Upper lobe of right lung (tissue), 1 donor: Measurements from ENCODE around the gene NAB2. TPM values are rescaled to one million over a fixed set of nuclear protein-coding genes. Genes with fewer than 3 reads are reported as not detected.

Experiments used
- ATAC-seq: fragments of 200-7000 bp; cut with Tn5 transposase; one replicate; pipeline ENCODE4 v1.9.1; 2020; ENCODE audit warnings: mild to moderate bottlenecking, moderate library complexity
- DNase-seq: peaks from one replicate; pipeline ENCODE4 v3.0.0-alpha.2; 2020
- H3K27ac ChIP-seq: fragments of 200-600 bp; one replicate; pipeline ENCODE4 v1.8.0; 2022
- H3K27me3 ChIP-seq: fragments of 200-600 bp; one replicate; pipeline ENCODE4 v1.8.0; 2022; ENCODE audit warnings: mild to moderate bottlenecking
- H3K36me3 ChIP-seq: fragments of 200-600 bp; one replicate; pipeline ENCODE4 v1.8.0; 2022
- H3K4me1 ChIP-seq: fragments of 200-600 bp; one replicate; pipeline ENCODE4 v1.8.0; 2022
- H3K4me3 ChIP-seq: fragments of 200-600 bp; one replicate; pipeline ENCODE4 v1.8.0; 2022; ENCODE audit warnings: mild to moderate bottlenecking
- H3K9me3 ChIP-seq: fragments of 200-600 bp; one replicate; pipeline ENCODE4 v1.8.0; 2022
- intact Hi-C: fragments of 100-400 bp; cut with DNase I; formaldehyde crosslinking; loops from one replicate; pipeline ENCODE4 v1.11.0; 2022
- total RNA-seq: library from RNA; stranded (reverse); fragmentation: NEBNext Ultra II Directional; extraction: Animal tissue kit (Norgen Biotek cat#: 25700); gene quantifications from one replicate; pipeline ENCODE4 v1.2.1, GENCODE V29; 2021
- TF ChIP-seq, protein P1 (sequence below): fragments of 200-600 bp; IDR thresholded peaks from one replicate; pipeline ENCODE4 v1.8.0; 2022; ENCODE audit warnings: antibody characterized with exemption
- donor health status: DM: no; HTN: yes; CAD: no; lungs with severe emphysema.

Gene NAB2
- total RNA-seq, 1 donor from 2014 or later: 37.3 TPM

DNA sequence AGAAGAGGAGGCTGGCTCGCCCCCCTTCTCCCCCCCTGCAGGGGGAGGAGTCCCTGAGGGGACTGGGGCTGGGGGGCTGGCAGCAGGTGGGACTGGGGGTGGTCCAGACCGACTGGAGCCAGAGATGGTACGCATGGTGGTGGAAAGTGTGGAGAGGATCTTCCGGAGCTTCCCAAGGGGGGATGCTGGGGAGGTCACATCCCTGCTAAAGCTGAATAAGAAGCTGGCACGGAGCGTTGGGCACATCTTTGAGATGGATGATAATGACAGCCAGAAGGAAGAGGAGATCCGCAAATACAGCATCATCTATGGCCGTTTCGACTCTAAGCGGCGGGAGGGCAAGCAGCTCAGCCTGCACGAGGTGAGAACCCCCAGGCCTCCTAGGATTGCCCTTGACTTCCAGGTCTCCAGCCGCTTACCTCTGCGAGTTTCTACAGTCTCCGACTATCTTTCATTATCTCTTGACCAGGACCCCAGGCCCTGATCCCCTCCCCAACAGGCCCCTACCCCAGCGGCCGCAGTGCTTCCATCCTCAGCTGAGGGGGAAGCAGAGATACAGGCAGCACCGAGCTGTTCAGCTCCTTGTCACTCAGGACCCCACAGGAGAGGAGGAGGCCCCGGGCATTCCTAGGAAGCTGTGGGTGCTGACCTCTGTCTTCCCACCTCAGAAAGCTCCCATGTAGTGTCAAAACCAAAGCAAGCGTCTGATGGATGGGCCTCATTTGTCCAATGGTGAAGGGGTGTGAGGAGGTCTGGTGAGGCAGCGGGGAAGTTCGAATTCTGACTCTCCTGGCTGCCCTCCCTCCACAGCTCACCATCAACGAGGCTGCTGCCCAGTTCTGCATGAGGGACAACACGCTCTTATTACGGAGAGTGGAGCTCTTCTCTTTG is 3.0 kb downstream of the NAB2 start:
- TF ChIP-seq, protein P1, sequence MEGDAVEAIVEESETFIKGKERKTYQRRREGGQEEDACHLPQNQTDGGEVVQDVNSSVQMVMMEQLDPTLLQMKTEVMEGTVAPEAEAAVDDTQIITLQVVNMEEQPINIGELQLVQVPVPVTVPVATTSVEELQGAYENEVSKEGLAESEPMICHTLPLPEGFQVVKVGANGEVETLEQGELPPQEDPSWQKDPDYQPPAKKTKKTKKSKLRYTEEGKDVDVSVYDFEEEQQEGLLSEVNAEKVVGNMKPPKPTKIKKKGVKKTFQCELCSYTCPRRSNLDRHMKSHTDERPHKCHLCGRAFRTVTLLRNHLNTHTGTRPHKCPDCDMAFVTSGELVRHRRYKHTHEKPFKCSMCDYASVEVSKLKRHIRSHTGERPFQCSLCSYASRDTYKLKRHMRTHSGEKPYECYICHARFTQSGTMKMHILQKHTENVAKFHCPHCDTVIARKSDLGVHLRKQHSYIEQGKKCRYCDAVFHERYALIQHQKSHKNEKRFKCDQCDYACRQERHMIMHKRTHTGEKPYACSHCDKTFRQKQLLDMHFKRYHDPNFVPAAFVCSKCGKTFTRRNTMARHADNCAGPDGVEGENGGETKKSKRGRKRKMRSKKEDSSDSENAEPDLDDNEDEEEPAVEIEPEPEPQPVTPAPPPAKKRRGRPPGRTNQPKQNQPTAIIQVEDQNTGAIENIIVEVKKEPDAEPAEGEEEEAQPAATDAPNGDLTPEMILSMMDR: no peak
- DNase-seq: no peak
- no peak for ATAC-seq
- Histone ChIP-seq H3K27me3 (no peaks in the 10 kb centered on the region), H3K4me1 (peaks cover 45% of the 10 kb centered on the region), H3K27ac (peak overlapping the region; percentile 87), H3K4me3 (peak overlapping the region; percentile 88), H3K36me3 (peaks cover 49% of the 10 kb centered on the region), H3K9me3 (no peaks in the 10 kb centered on the region)
- intact Hi-C loops: no loop called here

DNA sequence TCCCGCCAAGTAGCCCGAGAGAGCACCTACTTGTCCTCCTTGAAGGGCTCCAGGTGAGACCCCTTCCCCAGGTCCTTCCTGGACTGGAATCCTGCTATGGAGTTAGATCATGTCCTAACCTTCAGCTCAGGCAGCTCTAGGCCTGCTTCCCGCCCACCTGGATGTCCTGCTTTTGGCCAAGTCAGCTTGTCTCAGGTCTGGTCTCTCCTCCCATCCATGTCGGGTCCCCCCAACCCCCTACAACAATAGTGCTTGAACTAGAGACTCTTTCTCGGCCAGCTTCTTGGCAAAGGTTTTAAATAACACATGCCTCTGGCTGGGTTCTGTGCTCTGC is 3.6 kb downstream of the NAB2 start:
- TF ChIP-seq, protein P1: no peak
- Histone ChIP-seq H3K4me3 (no peak overlapping the region), H3K4me1 (peaks cover 45% of the 10 kb centered on the region), H3K27ac (peak overlapping the region; percentile 9), H3K27me3 (no peaks in the 10 kb centered on the region), H3K9me3 (no peaks in the 10 kb centered on the region), H3K36me3 (peaks cover 56% of the 10 kb centered on the region)
- intact Hi-C loops: no loop called here
- ATAC-seq (no peak), DNase-seq (no peak)

DNA sequence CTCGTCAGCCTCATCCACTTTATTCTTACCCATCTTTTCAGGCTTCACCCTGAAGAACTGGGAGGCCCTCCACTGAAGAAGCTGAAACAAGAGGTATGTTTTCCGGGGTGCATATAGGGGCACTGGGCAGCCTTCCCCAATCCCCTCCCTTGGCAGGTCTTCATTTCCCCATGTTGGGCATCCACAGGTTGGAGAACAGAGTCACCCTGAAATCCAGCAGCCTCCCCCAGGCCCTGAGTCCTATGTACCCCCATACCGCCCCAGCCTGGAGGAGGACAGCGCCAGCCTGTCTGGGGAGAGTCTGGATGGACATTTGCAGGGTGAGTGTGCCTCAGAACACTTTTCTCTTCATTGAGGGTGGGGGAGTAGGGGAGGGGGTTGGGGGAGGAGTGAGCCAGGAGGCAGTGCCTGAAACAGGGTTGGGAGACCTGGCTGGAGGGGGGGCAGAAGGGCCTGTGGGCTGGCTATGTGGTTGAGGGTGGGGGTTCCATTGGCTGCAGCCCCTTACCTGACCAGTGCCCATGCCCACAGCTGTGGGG is 4.0 kb downstream of the NAB2 start:
- ATAC-seq: no peak

DNA sequence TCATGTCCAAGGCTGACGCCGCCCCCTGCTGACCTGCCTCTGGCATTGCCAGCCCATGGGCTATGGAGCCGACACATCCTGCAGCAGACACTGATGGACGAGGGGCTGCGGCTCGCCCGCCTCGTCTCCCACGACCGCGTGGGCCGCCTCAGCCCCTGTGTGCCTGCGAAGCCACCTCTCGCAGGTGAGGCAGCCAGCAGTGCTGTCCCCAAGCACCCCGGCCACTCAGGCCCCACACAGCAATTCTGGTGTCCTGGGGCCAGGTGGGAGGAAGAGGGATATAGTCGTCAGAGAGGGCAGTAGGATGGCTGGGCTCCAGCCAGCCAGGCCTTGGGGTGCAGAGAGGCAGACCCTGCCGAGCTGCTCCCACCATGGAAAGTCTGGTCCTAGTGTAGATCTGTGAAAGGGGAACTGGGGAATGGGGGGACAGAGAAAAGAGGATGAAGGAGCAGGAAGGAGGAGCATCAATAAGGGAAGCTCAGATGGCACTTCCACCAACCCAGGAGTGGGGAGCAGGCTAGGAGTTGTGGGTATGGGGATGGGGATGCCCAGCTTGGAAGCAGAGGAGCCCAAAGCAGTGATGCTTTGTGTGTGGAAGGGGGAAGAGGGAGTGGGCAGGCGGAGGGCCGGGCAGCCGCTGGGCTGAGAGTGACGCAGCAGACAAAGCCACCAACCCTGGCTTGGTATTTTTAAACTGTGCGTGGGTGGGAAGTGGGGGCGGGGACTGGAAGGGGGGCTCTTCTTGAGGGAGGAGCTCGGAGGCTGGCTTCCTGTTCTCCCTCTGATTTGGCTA is 4.7 kb downstream of the NAB2 start:
- intact Hi-C loops: no loop called here
- peaks cover 67% of the 10 kb centered on the region for H3K36me3 ChIP-seq
- ATAC-seq (peak; percentile 41), DNase-seq (peak; percentile 81)
- H3K4me1 ChIP-seq: peaks cover 42% of the 10 kb centered on the region
- TF ChIP-seq, protein P1: peak; percentile 55
- no peaks in the 10 kb centered on the region for H3K9me3 ChIP-seq
- H3K27ac ChIP-seq: peak overlapping the region; percentile 36
- H3K4me3 ChIP-seq: no peak overlapping the region
- H3K27me3 ChIP-seq: no peaks in the 10 kb centered on the region

More for the DNA sequence above, 4.0 kb downstream of the NAB2 start:
- TF ChIP-seq, protein P1: no peak
- peak; percentile 58 for DNase-seq
- Histone ChIP-seq H3K4me3 (no peak overlapping the region), H3K36me3 (peaks cover 60% of the 10 kb centered on the region), H3K9me3 (no peaks in the 10 kb centered on the region), H3K4me1 (peaks cover 45% of the 10 kb centered on the region), H3K27ac (peak overlapping the region; percentile 15), H3K27me3 (no peaks in the 10 kb centered on the region)
- intact Hi-C loops: no loop called here

DNA sequence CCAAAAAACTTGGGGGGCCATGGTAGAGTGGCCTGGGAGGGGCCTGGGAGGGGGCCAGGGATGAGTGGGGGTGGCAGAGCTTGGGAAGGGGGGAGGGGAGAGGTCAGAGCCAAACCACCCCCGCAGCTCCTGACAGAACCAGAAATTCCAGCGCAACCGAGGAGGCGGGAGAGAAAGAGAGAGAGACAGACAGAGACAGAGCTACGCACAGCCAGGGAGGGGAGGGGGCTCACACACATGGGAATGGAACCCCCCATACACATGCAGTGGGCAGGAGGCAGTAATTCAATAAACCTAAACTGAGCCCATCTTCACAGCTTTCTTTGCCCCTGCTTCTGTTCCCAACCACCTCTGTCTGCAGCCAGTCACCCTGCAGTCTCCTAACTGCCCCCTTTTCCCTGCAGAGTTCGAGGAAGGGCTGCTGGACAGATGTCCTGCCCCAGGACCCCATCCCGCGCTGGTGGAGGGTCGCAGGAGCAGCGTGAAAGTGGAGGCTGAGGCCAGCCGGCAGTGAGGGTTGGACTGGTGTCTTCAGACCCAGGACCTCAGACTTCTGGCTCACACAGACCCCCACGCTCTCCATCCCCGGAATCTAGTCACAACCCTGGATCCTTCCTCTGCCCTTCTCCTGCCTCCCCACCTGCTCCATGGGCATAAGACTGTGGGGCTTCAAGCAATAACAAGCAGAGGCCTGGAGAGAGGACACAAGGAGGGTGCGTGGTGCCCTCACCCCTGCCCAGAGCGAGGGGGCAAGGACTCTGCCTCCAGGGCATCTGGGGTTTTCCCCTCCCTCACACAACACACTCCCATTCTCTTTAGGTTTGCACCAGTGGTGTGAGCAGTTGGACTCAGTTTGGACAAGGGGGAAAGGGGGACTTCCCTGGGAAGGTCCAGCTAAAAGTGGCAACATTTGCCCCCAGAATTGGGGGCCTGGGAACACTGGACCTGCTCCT is 5.6 kb downstream of the NAB2 start:
- intact Hi-C loops: no loop called here
- H3K36me3 ChIP-seq: peaks cover 75% of the 10 kb centered on the region
- DNase-seq (no peak), ATAC-seq (no peak)
- no peak overlapping the region for H3K4me3 ChIP-seq
- TF ChIP-seq, protein P1: no peak
- no peaks in the 10 kb centered on the region for H3K27me3 ChIP-seq
- peak overlapping the region; percentile 36 for H3K27ac ChIP-seq
- H3K4me1 ChIP-seq: peaks cover 45% of the 10 kb centered on the region
- H3K9me3 ChIP-seq: no peaks in the 10 kb centered on the region
